ENCODE data around the gene WWC2. TPM values are rescaled to one million over a fixed set of nuclear protein-coding genes. Genes with fewer than 3 reads are reported as not detected.

Gene WWC2
- total RNA-seq, 6 experiments from 2014 or later, result 86.3 to 114 (median 95.2) TPM

- Mint-ChIP-seq H3K27me3 (ENCODE audit: insufficient read depth) (peaks cover 7% of the 10 kb centered on the region), H3K4me1 (ENCODE audit: low read depth) (peaks cover 40% of the 10 kb centered on the region), H3K4me3 (no peak overlapping the region), H3K27ac (peak overlapping the region; percentile 10; the same call in 1 of the 2 replicates), H3K36me3 (ENCODE audit: low read depth) (peaks cover 6% of the 10 kb centered on the region), H3K9me3 (no peaks in the 10 kb centered on the region; the same call in 1 of the 2 replicates)
- TF ChIP-seq CTCF (IDR thresholded peaks at IDR 0.05), result no peak
- peak; percentile 68 for DNase-seq
Observed at GRCh38 chr4:183355405-183355804, 256.3 kb downstream of the WWC2 start.

GRCh38 chr4:183356173-183356830 is 257.2 kb downstream of the WWC2 start:
- Mint-ChIP-seq H3K4me3 (no peak overlapping the region), H3K36me3 (ENCODE audit: low read depth) (no peaks in the 10 kb centered on the region), H3K9me3 (no peaks in the 10 kb centered on the region), H3K27me3 (ENCODE audit: insufficient read depth) (peaks cover 4% of the 10 kb centered on the region), H3K27ac (no peak overlapping the region), H3K4me1 (ENCODE audit: low read depth) (peaks cover 42% of the 10 kb centered on the region)
- TF ChIP-seq CTCF (IDR thresholded peaks at IDR 0.05), result no peak
- no peak for DNase-seq

DNA sequence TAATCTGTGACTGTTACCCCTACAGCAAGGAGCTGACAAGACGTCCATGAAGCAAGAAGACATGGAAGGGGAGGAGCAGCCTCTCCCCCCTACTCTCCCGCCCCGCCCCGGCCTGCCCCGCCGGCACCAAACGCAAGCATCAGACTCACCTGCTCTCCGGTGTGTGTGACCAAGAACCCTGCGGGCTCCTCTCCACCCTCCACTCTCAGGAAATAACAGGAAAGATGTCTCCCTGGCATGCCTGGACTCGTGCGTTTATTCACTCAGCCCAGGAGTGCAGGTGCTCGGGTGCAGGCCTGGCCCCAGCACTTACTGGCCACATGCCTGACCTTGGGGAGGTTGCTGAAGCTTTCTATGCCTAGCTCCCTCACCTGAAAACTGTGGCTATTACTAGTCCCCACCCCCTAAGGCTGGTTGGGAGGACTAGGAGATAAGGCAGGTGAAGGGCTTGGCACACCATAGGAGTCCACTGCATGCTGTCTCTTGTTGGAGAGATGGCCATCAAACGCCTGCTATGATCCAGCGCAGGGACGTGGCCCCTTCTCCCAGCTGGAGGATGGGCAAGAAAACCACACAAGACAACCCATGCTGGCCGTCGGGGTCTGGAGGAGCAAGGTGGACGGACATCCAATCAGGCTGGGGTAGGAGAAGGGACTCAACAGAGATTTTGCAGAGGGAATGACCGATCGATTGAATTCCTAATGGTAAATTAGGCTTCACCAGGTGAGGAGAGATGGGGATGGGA is 258.0 kb downstream of the WWC2 start:
- H3K27me3 Mint-ChIP-seq (ENCODE audit: insufficient read depth), result peaks cover 3% of the 10 kb centered on the region
- DNase-seq, result no peak
- H3K27ac Mint-ChIP-seq, result no peak overlapping the region
- TF ChIP-seq CTCF (IDR thresholded peaks at IDR 0.05), result no peak
- H3K9me3 Mint-ChIP-seq, result no peaks in the 10 kb centered on the region
- no peaks in the 10 kb centered on the region for H3K36me3 Mint-ChIP-seq (ENCODE audit: low read depth)
- H3K4me3 Mint-ChIP-seq, result no peak overlapping the region
- H3K4me1 Mint-ChIP-seq (ENCODE audit: low read depth), result peaks cover 42% of the 10 kb centered on the region

- Mint-ChIP-seq H3K4me1 (ENCODE audit: low read depth) (peaks cover 47% of the 10 kb centered on the region), H3K36me3 (ENCODE audit: low read depth) (no peaks in the 10 kb centered on the region), H3K9me3 (no peaks in the 10 kb centered on the region), H3K4me3 (no peak overlapping the region), H3K27me3 (ENCODE audit: insufficient read depth) (no peaks in the 10 kb centered on the region; the same call in none of the 2 replicates), H3K27ac (no peak overlapping the region)
- DNase-seq, result no peak
- no peak for TF ChIP-seq CTCF (IDR thresholded peaks at IDR 0.05)
Observed at GRCh38 chr4:183358215-183358755, 259.2 kb downstream of the WWC2 start.

GRCh38 chr4:183360161-183360919 is 261.3 kb downstream of the WWC2 start:
- H3K4me3 Mint-ChIP-seq, result peak overlapping the region; percentile 18; the same call in 1 of the 2 replicates
- H3K9me3 Mint-ChIP-seq, result no peaks in the 10 kb centered on the region
- TF ChIP-seq CTCF (IDR thresholded peaks at IDR 0.05), result no peak
- peak overlapping the region; percentile 76 for H3K27ac Mint-ChIP-seq
- no peaks in the 10 kb centered on the region for H3K36me3 Mint-ChIP-seq (ENCODE audit: low read depth)
- peaks cover 6% of the 10 kb centered on the region for H3K27me3 Mint-ChIP-seq (ENCODE audit: insufficient read depth)
- peak; percentile 40 for DNase-seq
- peaks cover 43% of the 10 kb centered on the region for H3K4me1 Mint-ChIP-seq (ENCODE audit: low read depth)

Measured in HFFc6 (cell line).